Measurements from ENCODE around the gene LRGUK. TPM values are rescaled to one million over a fixed set of nuclear protein-coding genes. Genes with fewer than 3 reads are reported as not detected.

Gene LRGUK
- total and polyA plus RNA-seq, 2 of the 8 experiments (the other 6 are each of a cell fraction or from before 2014, with no cell fraction given): 1.5 to 3.6 TPM

GRCh38 chr7:134176037-134176350, 48.9 kb downstream of the LRGUK start (continued):
- TF ChIP-seq EGR1 (IDR thresholded peaks at IDR 0.05; ENCODE audit: borderline replicate concordance, low read depth, low read length): no peak
- no peak for TF ChIP-seq RXRA (IDR thresholded peaks at IDR 0.05; ENCODE audit: insufficient read depth, low read depth, low read length)
- no peak for TF ChIP-seq POLR2A (IDR thresholded peaks at IDR 0.05; ENCODE audit: control extremely low read depth in 1 of 2, low read depth in 2 of 2, low read length in 2 of 2)
- no peak for TF ChIP-seq ZNF274 (IDR thresholded peaks at IDR 0.05; ENCODE audit: borderline replicate concordance, extremely low read depth, low read length)
- TF ChIP-seq RNF2 (IDR thresholded peaks at IDR 0.05; ENCODE audit: borderline replicate concordance, low read depth, low read length, missing control alignments, poor library complexity, severe bottlenecking): no peak
- TF ChIP-seq POU5F1 (IDR thresholded peaks at IDR 0.05; ENCODE audit: low read depth, low read length): no peak
